KG1 (cell line): ENCODE measurements around the gene RAD23B.
"Not testable (repeated sequence)": the region's sequence is repeated elsewhere in the genome, so short reads cannot be mapped to it uniquely, and the experiment has no call there.

Experiments
- DNase-seq: peaks from one replicate; lab custom pipeline; 2025; lab: John Stamatoyannopoulos, UW

The RAD23B gene

GRCh38 chr9:107282759-107283622, at the start of gene RAD23B:
Gene RAD23B (plus strand): TSS chr9:107283279. CDS start chr9:107283630, 351 bp downstream.
- DNase-seq, result peak; percentile 96

- no peak for DNase-seq
Observed at GRCh38 chr9:107235765-107236442, 47.2 kb upstream of the RAD23B start.

GRCh38 chr9:107237873-107238272, 45.2 kb upstream of the RAD23B start:
- no peak for DNase-seq

GRCh38 chr9:107239474-107239873, 43.6 kb upstream of the RAD23B start:
- DNase-seq, result no peak

- DNase-seq, result no peak
Observed at GRCh38 chr9:107240260-107240659, 42.8 kb upstream of the RAD23B start.

- DNase-seq, result no peak
Observed at GRCh38 chr9:107242073-107243030, 40.7 kb upstream of the RAD23B start.

- DNase-seq, result no peak
Observed at GRCh38 chr9:107243742-107244141, 39.3 kb upstream of the RAD23B start.

- no peak for DNase-seq
Observed at GRCh38 chr9:107246259-107247254, 36.5 kb upstream of the RAD23B start.

GRCh38 chr9:107248714-107249113, 34.4 kb upstream of the RAD23B start:
- no peak for DNase-seq

GRCh38 chr9:107249131-107249533, 33.9 kb upstream of the RAD23B start:
- DNase-seq, result no peak

- no peak for DNase-seq
Observed at GRCh38 chr9:107249665-107250285, 33.3 kb upstream of the RAD23B start.

GRCh38 chr9:107251756-107252322, 31.2 kb upstream of the RAD23B start:
- DNase-seq, result no peak

- no peak for DNase-seq
Observed at GRCh38 chr9:107258919-107259318, 24.2 kb upstream of the RAD23B start.

GRCh38 chr9:107259751-107260313, 23.2 kb upstream of the RAD23B start:
- DNase-seq, result not testable (repeated sequence)

- DNase-seq, result no peak
Observed at GRCh38 chr9:107260437-107261081, 22.5 kb upstream of the RAD23B start.

GRCh38 chr9:107261106-107261505, 22.0 kb upstream of the RAD23B start:
- DNase-seq, result no peak

GRCh38 chr9:107263289-107263688, 19.8 kb upstream of the RAD23B start:
- DNase-seq, result no peak

GRCh38 chr9:107266624-107267368, 16.3 kb upstream of the RAD23B start:
- no peak for DNase-seq
